AG04449 (cell line): ENCODE results near the gene BRD8.

Experiments used
- CTCF ChIA-PET: fragments of 350-600 bp; formaldehyde crosslinking; extraction: SDS; loops from one replicate; lab custom pipeline; 2021; ENCODE audit warnings: antibody characterized with exemption; lab: Yijun Ruan, JAX
- POLR2A ChIA-PET: fragments of 400-600, 350-600 bp; formaldehyde crosslinking; extraction: SDS; loops from one replicate; lab custom pipeline; 2020; ENCODE audit warnings: antibody characterized with exemption, inconsistent platforms; lab: Yijun Ruan, JAX
- DNase-seq: peaks from one replicate; pipeline ENCODE4 v3.0.0-alpha.2; 2010; ENCODE audit warnings: low read depth, low spot score
- H3K4me3 ChIP-seq: 2 replicates; pipeline ENCODE4 v1.5.1; 2011; ENCODE audit warnings: low read depth, mild to moderate bottlenecking, control low read depth, low read length
- TF ChIP-seq, protein P1 (sequence below): IDR thresholded peaks from one replicate; pipeline ENCODE4 v1.5.1; 2011; ENCODE audit warnings: mild to moderate bottlenecking, moderate library complexity, low read length, control low read depth, inconsistent platforms; ENCODE audit not compliant: insufficient read depth; ENCODE audit errors: missing control alignments

The BRD8 gene

DNA sequence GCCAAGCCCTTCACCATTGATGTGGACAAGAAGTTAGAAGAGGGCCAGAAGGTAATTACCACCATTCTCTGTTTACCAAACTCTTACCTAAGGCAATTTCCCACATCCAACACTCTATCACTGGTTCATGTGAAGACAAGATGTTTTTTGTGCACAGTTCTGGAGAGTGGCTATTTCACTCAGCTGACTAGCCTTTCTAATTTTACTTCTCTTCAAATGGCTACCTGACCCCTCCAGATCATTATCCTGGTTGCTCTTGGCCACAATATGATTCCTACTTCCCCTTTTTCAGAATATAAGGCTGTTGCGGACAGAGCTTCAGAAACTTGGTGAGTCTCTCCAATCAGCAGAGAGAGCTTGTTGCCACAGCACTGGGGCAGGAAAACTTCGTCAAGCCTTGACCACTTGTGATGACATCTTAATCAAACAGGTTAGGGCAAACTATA lies 7.6 kb upstream of the BRD8 start:
- DNase-seq, result no peak
- CTCF ChIA-PET, result no interaction called here
- POLR2A ChIA-PET, result no interaction called here

DNA sequence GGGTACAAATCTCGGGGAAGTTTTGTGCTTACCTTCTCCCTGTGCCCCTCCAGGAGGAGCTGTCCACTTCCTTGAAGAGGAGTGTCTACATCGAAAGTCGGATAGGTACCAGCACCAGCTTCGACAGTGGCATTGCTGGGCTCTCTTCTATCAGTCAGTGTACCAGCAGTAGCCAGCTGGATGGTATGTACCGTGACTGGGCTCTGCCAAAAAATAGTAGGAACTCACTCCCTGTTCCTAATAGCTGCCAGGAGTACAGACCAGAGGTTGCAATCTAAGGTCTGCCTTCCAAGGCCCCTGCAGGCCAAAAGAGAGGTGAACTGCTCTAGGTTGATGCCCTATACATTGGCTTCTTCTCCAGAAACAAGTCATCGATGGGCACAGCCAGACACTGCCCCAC lies 4.4 kb upstream of the BRD8 start:
- TF ChIP-seq, protein P1, sequence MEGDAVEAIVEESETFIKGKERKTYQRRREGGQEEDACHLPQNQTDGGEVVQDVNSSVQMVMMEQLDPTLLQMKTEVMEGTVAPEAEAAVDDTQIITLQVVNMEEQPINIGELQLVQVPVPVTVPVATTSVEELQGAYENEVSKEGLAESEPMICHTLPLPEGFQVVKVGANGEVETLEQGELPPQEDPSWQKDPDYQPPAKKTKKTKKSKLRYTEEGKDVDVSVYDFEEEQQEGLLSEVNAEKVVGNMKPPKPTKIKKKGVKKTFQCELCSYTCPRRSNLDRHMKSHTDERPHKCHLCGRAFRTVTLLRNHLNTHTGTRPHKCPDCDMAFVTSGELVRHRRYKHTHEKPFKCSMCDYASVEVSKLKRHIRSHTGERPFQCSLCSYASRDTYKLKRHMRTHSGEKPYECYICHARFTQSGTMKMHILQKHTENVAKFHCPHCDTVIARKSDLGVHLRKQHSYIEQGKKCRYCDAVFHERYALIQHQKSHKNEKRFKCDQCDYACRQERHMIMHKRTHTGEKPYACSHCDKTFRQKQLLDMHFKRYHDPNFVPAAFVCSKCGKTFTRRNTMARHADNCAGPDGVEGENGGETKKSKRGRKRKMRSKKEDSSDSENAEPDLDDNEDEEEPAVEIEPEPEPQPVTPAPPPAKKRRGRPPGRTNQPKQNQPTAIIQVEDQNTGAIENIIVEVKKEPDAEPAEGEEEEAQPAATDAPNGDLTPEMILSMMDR, result no peak
- no peak overlapping the region for H3K4me3 ChIP-seq
- ChIA-PET CTCF (interaction anchor here (1.6 to 2.3 kb wide), 3 partner anchors 170 to 321 kb away, joined by 4 to 8 read pairs (median 6); partner anchors contain the start of gene KDM3B), POLR2A (no interaction called here)
- no peak for DNase-seq

More for the DNA sequence above, 7.6 kb upstream of the BRD8 start:
- TF ChIP-seq, protein P1, result no peak
- no peak overlapping the region for H3K4me3 ChIP-seq

DNA sequence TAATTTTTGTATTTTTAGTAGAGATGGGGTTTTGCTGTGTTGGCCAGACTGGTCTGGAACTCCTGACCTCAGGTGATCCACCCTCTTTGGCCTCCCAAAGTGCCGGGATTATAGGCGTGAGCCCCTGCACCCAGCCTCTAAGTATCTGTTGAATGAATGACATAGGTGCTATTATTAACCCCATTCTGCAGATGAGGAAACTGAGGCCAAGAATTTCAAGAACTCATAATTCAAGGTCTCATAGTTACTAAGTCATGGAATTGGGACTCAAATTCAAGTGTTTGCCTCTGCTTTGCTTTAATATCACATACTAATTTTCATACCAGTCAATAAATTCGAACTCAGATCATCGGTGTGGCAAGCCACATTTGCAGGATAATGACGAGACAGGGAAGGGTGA lies 2.4 kb upstream of the BRD8 start:
- POLR2A ChIA-PET, result no interaction called here
- H3K4me3 ChIP-seq, result no peak overlapping the region
- TF ChIP-seq, protein P1, result no peak
- no peak for DNase-seq
- CTCF ChIA-PET, result interaction anchor here (0.8 to 3.5 kb wide), 13 partner anchors 8 to 367 kb away, joined by 3 to 23 read pairs (median 4); partner anchors contain the start of gene KDM3B

DNA sequence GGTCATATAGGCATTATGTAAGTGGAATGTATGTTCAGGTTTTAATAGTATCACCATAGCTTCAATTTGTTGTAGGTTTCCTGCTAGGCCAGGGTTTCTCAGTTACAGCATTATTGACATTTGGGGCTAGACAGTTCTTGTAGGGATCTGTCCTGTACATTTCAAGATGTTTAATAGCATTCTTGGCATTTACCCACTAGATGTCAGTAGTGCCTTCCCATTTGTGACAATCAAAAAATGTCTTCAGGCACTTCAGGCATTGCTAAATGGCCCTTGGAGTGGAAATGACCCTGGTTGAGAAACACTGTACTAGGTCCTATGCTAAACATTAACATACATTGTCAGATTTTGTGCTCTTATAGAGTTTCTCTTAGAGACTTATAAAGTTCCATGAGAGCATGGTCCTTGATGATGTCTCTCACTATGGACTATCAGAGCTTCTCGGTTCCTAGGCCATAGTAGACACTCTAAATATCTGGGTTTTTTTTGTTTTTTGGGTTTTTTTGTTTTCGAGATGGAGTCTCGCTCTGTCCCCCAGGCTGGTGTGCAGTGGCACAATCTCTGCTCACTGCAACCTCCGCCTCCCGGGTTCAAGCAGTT lies 1.9 kb upstream of the BRD8 start:
- CTCF ChIA-PET, result interaction anchor here (0.6 to 3.5 kb wide), 23 partner anchors 9 to 368 kb away, joined by 3 to 23 read pairs (median 4); partner anchors contain the start of gene KDM3B
- H3K4me3 ChIP-seq, result peak overlapping the region; percentile 84
- TF ChIP-seq, protein P1, result peak; percentile 46
- POLR2A ChIA-PET, result no interaction called here
- DNase-seq, result peak; percentile 3

DNA sequence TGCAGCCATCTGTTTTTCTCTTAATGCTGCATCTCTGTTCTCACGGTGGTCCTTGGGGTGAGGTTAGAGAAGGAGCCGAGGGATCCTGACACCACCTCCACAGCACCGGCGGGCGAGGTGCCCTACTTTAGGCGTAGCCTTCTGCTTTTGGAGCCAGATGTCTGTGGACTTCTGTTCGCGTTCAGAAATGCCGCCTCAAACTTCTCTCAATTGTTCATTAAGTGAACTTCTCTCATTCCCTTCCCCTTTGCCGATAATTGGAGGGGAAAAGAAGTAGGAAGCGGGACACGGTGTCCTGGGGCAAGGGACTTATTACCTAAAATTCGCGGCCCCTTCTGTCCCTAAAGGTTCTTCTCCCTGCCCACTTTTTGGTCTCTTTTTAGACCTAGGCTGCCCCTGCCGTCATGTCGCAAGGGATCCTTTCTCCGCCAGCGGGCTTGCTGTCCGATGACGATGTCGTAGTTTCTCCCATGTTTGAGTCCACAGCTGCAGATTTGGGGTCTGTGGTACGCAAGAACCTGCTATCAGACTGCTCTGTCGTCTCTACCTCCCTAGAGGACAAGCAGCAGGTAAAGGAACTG lies 937 bp upstream of the BRD8 start:
- no peak for DNase-seq
- TF ChIP-seq, protein P1, result no peak
- H3K4me3 ChIP-seq, result peak overlapping the region; percentile 84
- ChIA-PET CTCF (interaction anchor here (0.6 to 3.5 kb wide), 17 partner anchors 8 to 324 kb away, joined by 3 to 23 read pairs (median 6); no protein-coding TSS in a partner anchor), POLR2A (interaction anchor here (0.7 to 1.0 kb wide), 2 partner anchors 23 to 158 kb away, joined by 4 to 5 read pairs; partner anchors contain the start of gene FAM53C)

DNA sequence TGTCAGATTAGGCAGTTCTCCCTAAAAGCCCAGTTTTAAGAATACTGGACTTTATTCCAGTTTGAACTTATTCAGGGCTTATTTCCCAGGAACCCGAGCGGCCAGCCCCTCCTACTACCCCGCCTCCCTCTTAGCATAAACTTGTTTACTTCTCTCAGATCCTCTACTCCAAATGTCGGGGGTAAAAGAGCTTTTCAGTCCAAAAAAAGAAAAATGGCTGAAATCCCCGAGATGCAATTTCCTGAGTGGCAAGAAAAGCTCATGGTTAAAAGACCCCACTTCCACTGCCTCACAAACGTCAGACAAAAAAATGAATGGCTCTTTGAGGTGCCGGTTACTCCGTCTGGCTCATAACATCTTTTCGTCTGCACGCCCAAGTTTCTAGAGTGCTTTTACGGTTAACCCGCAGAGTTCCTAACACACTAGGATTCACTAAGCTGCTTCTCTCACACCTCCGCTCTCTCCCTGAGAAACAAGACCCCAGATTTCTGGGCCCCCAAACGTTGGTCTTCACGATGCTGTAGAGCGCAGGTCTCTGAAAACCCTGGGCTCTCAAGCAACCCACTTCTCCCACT lies 402 bp downstream of the BRD8 start:
- peak overlapping the region; percentile 84 for H3K4me3 ChIP-seq
- ChIA-PET POLR2A (no interaction called here), CTCF (interaction anchor here (0.8 to 3.5 kb wide), 8 partner anchors 26 to 233 kb away, joined by 3 to 23 read pairs (median 4); no protein-coding TSS in a partner anchor)
- DNase-seq, result no peak
- TF ChIP-seq, protein P1, result no peak
